Endothelial cell of umbilical vein (primary cell): ENCODE results near the gene B4GALNT3. TPM values are rescaled to one million over a fixed set of nuclear protein-coding genes. Genes with fewer than 3 reads are reported as not detected.

Experiments used
- BruUV-seq: library from RNA; stranded (reverse); fragments of 400-500 nt; replicated peaks from 2 replicates; lab custom pipeline; 2021; lab: Mats Ljungman, UMichigan
- CTCF ChIA-PET: fragments of 300-600, 350-600 bp; sonication (Branson Sonifier 250); formaldehyde crosslinking; loops from one replicate; lab custom pipeline; 2021; ENCODE audit warnings: antibody characterized with exemption, inconsistent platforms; lab: Charles Lee
- POLR2A ChIA-PET: fragments of 300-600, 350-600 bp; sonication (Branson Sonifier 250); formaldehyde crosslinking; loops from one replicate; lab custom pipeline; 2021; ENCODE audit warnings: antibody characterized with exemption, inconsistent platforms; lab: Charles Lee
- DNase-seq: peaks from one replicate; pipeline ENCODE4 v3.0.0-alpha.2; 2011; ENCODE audit warnings: low read depth, low spot score
- FAIRE-seq: peaks from 2 replicates; lab custom pipeline; 2011; peaks lifted over from hg19 to GRCh38; lab: Jason Lieb, UNC
- H2AFZ ChIP-seq: 2 replicates; pipeline ENCODE4 v1.6.0; 2012; ENCODE audit warnings: low read depth, low read length, control low read depth, inconsistent platforms
- H3K27ac ChIP-seq: 2 replicates; pipeline ENCODE4 v1.5.1; 2011; ENCODE audit warnings: low read depth, mild to moderate bottlenecking, control low read depth, low read length, moderate library complexity; ENCODE audit not compliant: insufficient read depth
- H3K27me3 ChIP-seq, 2 experiments: 2 replicates each; pipeline versions ENCODE4 v1.6.0 to v1.6.1; 2011; ENCODE audit warnings: low read length in 2 of 2, mixed read lengths in 1 of 2; ENCODE audit not compliant: control insufficient read depth in 2 of 2, insufficient read depth in 2 of 2
- H3K36me3 ChIP-seq, 2 experiments: 2 replicates in 1 of 2; 3 replicates in 1 of 2; pipeline ENCODE4 v1.5.1; 2011; ENCODE audit warnings: low read length in 2 of 2, mild to moderate bottlenecking in 1 of 2, moderate library complexity in 1 of 2; ENCODE audit not compliant: control insufficient read depth in 2 of 2, insufficient read depth in 2 of 2; ENCODE audit errors: extremely low read depth in 1 of 2
- H3K4me1 ChIP-seq: 3 replicates; pipeline ENCODE4 v1.5.1; 2011; ENCODE audit warnings: mild to moderate bottlenecking, low read length; ENCODE audit not compliant: control insufficient read depth, insufficient read depth; ENCODE audit errors: extremely low read depth
- H3K4me2 ChIP-seq: 2 replicates; pipeline ENCODE4 v1.6.1; 2011; ENCODE audit warnings: low read length, control low read depth, mixed read lengths; ENCODE audit not compliant: insufficient read depth
- H3K4me3 ChIP-seq, 3 experiments: fragments of 200-600 bp in 1 of 3; sonication (generic), shearing (Covaris generic) in 1 of 3; replicated peaks in 1 of 3; 2 replicates each; pipeline ENCODE4 v1.5.1; 2011 to 2016; ENCODE audit warnings: control low read depth in 3 of 3, low read length in 3 of 3, mild to moderate bottlenecking in 2 of 3, inconsistent platforms in 1 of 3, low read depth in 1 of 3, moderate library complexity in 1 of 3; ENCODE audit not compliant: insufficient read depth in 1 of 3
- H3K79me2 ChIP-seq: 2 replicates; pipeline ENCODE4 v1.6.0; 2012; ENCODE audit warnings: low read length, inconsistent platforms; ENCODE audit not compliant: control insufficient read depth, insufficient read depth
- H3K9ac ChIP-seq: replicated peaks from 2 replicates; pipeline ENCODE3; 2011; ENCODE audit warnings: low read length, control low read depth; ENCODE audit not compliant: insufficient read depth; ENCODE audit errors: extremely low read depth
- H3K9me1 ChIP-seq: replicated peaks from 3 replicates; pipeline ENCODE4 v1.6.0; 2011; ENCODE audit warnings: mild to moderate bottlenecking, low read length; ENCODE audit not compliant: control insufficient read depth, insufficient read depth; ENCODE audit errors: extremely low read depth
- H3K9me3 ChIP-seq: replicated peaks from 2 replicates; pipeline ENCODE4 v1.5.1; 2012; ENCODE audit warnings: low read length, inconsistent platforms; ENCODE audit not compliant: control insufficient read depth, insufficient read depth
- H4K20me1 ChIP-seq: replicated peaks from 2 replicates; pipeline ENCODE3; 2011; ENCODE audit warnings: mild to moderate bottlenecking, low read length; ENCODE audit not compliant: control insufficient read depth, insufficient read depth; ENCODE audit errors: extremely low read depth
- CTCF ChIP-seq, 2 donors: IDR thresholded peaks; 1 replicate in 1 of 2; 2 replicates in 1 of 2; pipeline ENCODE4 v1.5.1; 2011; ENCODE audit warnings: low read length in 2 of 2, mild to moderate bottlenecking in 2 of 2, moderate library complexity in 2 of 2, control low read depth in 1 of 2, inconsistent platforms in 1 of 2, low read depth in 1 of 2; ENCODE audit not compliant: insufficient read depth in 1 of 2; ENCODE audit errors: extremely low read depth in 1 of 2
- EZH2 ChIP-seq: IDR thresholded peaks from 2 replicates; pipeline ENCODE4 v1.6.1; 2012; ENCODE audit warnings: borderline replicate concordance, low read depth, mild to moderate bottlenecking, moderate library complexity, low read length, inconsistent platforms; ENCODE audit not compliant: severe bottlenecking
- FOS ChIP-seq: IDR thresholded peaks from 2 replicates; pipeline ENCODE4 v1.6.1; 2011; ENCODE audit warnings: mild to moderate bottlenecking, low read length, moderate library complexity, borderline replicate concordance; ENCODE audit not compliant: insufficient read depth
- GATA2 ChIP-seq: IDR thresholded peaks from 2 replicates; pipeline ENCODE4 v1.7.0; 2011; ENCODE audit warnings: low read depth, mild to moderate bottlenecking, moderate library complexity, mixed read lengths, low read length; ENCODE audit not compliant: insufficient read length, insufficient read depth
- JUN ChIP-seq: IDR thresholded peaks from 2 replicates; pipeline ENCODE4 v1.6.1; 2011; ENCODE audit warnings: borderline replicate concordance, low read depth; ENCODE audit not compliant: insufficient read length, insufficient read depth
- MAX ChIP-seq: IDR thresholded peaks from 2 replicates; pipeline ENCODE4 v1.6.1; 2011; ENCODE audit not compliant: insufficient read depth, insufficient read length
- MYC ChIP-seq: IDR thresholded peaks from one replicate; pipeline ENCODE4 v1.6.1; 2011; ENCODE audit warnings: mild to moderate bottlenecking, low read depth, low read length
- POLR2A ChIP-seq: IDR thresholded peaks from 2 replicates; pipeline ENCODE4 v1.6.1; 2012; ENCODE audit warnings: low read depth, mild to moderate bottlenecking, control low read depth, low read length
- POLR2AphosphoS5 ChIP-seq: IDR thresholded peaks from 2 replicates; pipeline ENCODE4 v1.6.1; 2012; ENCODE audit warnings: low read depth, mild to moderate bottlenecking, control low read depth, low read length, moderate library complexity; ENCODE audit not compliant: insufficient read depth
- dilution Hi-C: fragments of 300-500 bp; cut with MboI; formaldehyde crosslinking; loops from one replicate; pipeline ENCODE4 v1.15.0; 2019; ENCODE audit warnings: low sequenced_read_pairs; ENCODE audit not compliant: extremely low pct_ligation_motif_present
- intact Hi-C: fragments of 100-400 bp; cut with micrococcal nuclease; formaldehyde crosslinking; loops from one replicate; pipeline ENCODE4 v1.10.0; 2022
- polyA plus RNA-seq, 4 experiments: library from polyadenylated mRNA; depleted of rRNA in 3 of 4; stranded (reverse) in 3 of 4; unstranded in 1 of 4; fragments of >200 nt; gene quantifications; 2 replicates each; pipeline versions ENCODE4 v1.2.1 to v1.2.3, GENCODE V29; 2011 to 2012; ENCODE audit warnings: missing spikeins in 1 of 4
- total RNA-seq: library from RNA; stranded (reverse); gene quantifications from 2 replicates; pipeline ENCODE4 v1.2.3, GENCODE V29; 2021

Gene B4GALNT3
- total and polyA plus RNA-seq, 2 donors (not counting 3 experiments of a cell fraction or from before 2014, with no cell fraction given) = 0.07 TPM; not detected in 1

GRCh38 chr12:587132-588023 lies 127.6 kb downstream of the B4GALNT3 start:
- no peak overlapping the region for H3K4me3 ChIP-seq
- H3K4me2 ChIP-seq = no peak overlapping the region
- H3K9me3 ChIP-seq = no peaks in the 10 kb centered on the region
- dilution Hi-C loops (no loop called here), intact Hi-C loops (no loop called here)
- ChIA-PET POLR2A (no interaction called here), CTCF (no interaction called here)
- no peak overlapping the region for H3K9ac ChIP-seq
- H3K27ac ChIP-seq = no peak overlapping the region
- TF ChIP-seq EZH2 = no peak
- TF ChIP-seq CTCF (IDR thresholded peaks at IDR 0.05; ENCODE audit: extremely low read depth in 1 of 2, insufficient read depth in 1 of 2, low read depth in 1 of 2, low read length in 2 of 2) = no peak
- TF ChIP-seq FOS = no peak
- no peak for TF ChIP-seq JUN
- TF ChIP-seq POLR2A = no peak
- no peak for TF ChIP-seq MAX
- no peak for TF ChIP-seq POLR2AphosphoS5
- TF ChIP-seq GATA2 = no peak
- no peak for TF ChIP-seq MYC
- H3K27me3 ChIP-seq = peaks cover 0 to 2% of the 10 kb centered on the region in 2 experiments
- no peaks in the 10 kb centered on the region for H3K9me1 ChIP-seq
- H3K79me2 ChIP-seq = no peaks in the 10 kb centered on the region
- no peaks in the 10 kb centered on the region for H3K4me1 ChIP-seq
- FAIRE-seq (no peak), DNase-seq (no peak)
- BruUV-seq = no TSS peak
- no peak overlapping the region for H2AFZ ChIP-seq
- H4K20me1 ChIP-seq = no peaks in the 10 kb centered on the region
- H3K36me3 ChIP-seq = no peaks in the 10 kb centered on the region
